ENCODE data around the gene MCC.

MCC gene

DNA sequence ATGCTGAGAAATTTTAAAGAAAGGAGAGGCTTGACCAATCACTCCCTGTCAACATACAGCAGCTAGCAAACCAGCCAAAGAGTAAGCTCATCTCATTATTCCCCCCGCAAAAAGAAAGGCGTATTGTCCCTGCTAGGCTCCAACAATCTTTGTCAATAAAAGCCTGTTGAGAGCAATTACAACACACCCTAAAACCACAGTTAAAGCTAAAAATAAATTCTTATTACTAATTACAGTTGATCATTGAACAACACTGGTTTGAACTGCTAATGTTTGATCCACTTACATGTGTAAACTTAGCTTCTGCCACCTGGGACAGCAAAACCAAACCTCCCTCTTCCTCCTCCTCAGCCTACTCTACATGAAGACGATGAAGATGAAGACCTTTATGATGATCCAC lies 204.7 kb downstream of the MCC start:
- no peaks in the 10 kb centered on the region for H3K4me1 ChIP-seq (ENCODE audit: insufficient read depth, insufficient read length)
- H3K36me3 ChIP-seq (ENCODE audit: insufficient read depth, insufficient read length, low read length): peaks cover 1% of the 10 kb centered on the region
- H3K4me3 ChIP-seq (ENCODE audit: insufficient read length, low read depth): no peak overlapping the region
- no peak for TF ChIP-seq YY1 (IDR thresholded peaks at IDR 0.05; ENCODE audit: insufficient read depth, insufficient read length)
- TF ChIP-seq SUZ12 (IDR thresholded peaks at IDR 0.05; ENCODE audit: extremely low read depth, insufficient read depth, insufficient read length): no peak
- no peak for TF ChIP-seq ZNF274 (IDR thresholded peaks at IDR 0.05; ENCODE audit: low read depth, low read length)
- H3K9me3 ChIP-seq (ENCODE audit: insufficient read depth, low read length): no peaks in the 10 kb centered on the region; the same call in 1 of the 2 replicates
- H3K27me3 ChIP-seq (ENCODE audit: insufficient read depth, insufficient read length): no peaks in the 10 kb centered on the region
- no peak for DNase-seq (ENCODE audit: low read depth, low spot score)
- no peak overlapping the region for H3K9ac ChIP-seq (ENCODE audit: insufficient read length, low read depth)

DNA sequence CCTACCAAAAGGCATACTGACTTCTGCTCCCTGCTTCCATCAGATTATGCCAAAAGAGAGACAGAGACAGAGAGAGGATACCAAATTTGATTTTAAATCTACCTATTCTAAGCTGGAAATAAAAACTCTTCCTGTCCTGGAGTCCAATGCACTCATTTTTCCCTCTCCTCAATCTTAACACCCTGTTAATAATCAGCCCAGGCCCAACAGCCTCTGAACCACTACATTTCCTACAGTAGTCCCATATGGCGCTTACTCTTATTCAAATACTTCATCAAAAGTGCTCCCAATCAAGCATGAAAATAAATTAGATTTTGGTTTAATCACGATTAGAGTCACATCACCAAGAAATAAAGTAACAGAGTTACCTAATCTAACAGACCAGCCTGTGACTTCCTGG lies 205.8 kb downstream of the MCC start:
- Histone ChIP-seq H3K4me3 (ENCODE audit: insufficient read length, low read depth) (no peak overlapping the region), H3K4me1 (ENCODE audit: insufficient read depth, insufficient read length) (no peaks in the 10 kb centered on the region), H3K9ac (ENCODE audit: insufficient read length, low read depth) (no peak overlapping the region), H3K27me3 (ENCODE audit: insufficient read depth, insufficient read length) (no peaks in the 10 kb centered on the region), H3K9me3 (ENCODE audit: insufficient read depth, low read length) (no peaks in the 10 kb centered on the region), H3K36me3 (ENCODE audit: insufficient read depth, insufficient read length, low read length) (no peaks in the 10 kb centered on the region)
- DNase-seq (ENCODE audit: low read depth, low spot score): no peak
- TF ChIP-seq YY1 (IDR thresholded peaks at IDR 0.05; ENCODE audit: insufficient read depth, insufficient read length): no peak
- TF ChIP-seq ZNF274 (IDR thresholded peaks at IDR 0.05; ENCODE audit: low read depth, low read length): no peak
- TF ChIP-seq SUZ12 (IDR thresholded peaks at IDR 0.05; ENCODE audit: extremely low read depth, insufficient read depth, insufficient read length): no peak

DNA sequence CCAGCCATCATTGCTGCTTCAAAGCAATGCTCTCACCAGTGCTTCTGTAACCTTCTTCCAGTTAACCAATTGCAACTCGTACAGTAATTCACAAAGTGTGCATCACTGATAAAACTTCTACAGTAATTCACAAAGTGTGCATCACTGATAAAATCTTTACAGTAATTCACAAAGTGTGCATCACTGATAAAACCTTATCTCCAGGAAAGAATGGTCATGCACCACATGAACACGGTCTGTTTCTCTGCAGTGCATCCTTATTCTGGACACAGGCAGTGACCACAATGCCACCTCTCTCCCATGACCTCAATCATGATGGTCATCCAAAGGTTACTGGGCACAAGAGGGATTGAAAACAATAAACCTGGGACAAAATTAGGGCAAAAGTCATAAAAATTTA lies 207.1 kb downstream of the MCC start:
- H3K27me3 ChIP-seq (ENCODE audit: insufficient read depth, insufficient read length): no peaks in the 10 kb centered on the region
- TF ChIP-seq ZNF274 (IDR thresholded peaks at IDR 0.05; ENCODE audit: low read depth, low read length) (no peak), YY1 (IDR thresholded peaks at IDR 0.05; ENCODE audit: insufficient read depth, insufficient read length) (no peak), SUZ12 (IDR thresholded peaks at IDR 0.05; ENCODE audit: extremely low read depth, insufficient read depth, insufficient read length) (no peak)
- no peaks in the 10 kb centered on the region for H3K36me3 ChIP-seq (ENCODE audit: insufficient read depth, insufficient read length, low read length)
- H3K9ac ChIP-seq (ENCODE audit: insufficient read length, low read depth): no peak overlapping the region
- no peak overlapping the region for H3K4me3 ChIP-seq (ENCODE audit: insufficient read length, low read depth)
- DNase-seq (ENCODE audit: low read depth, low spot score): no peak
- no peaks in the 10 kb centered on the region for H3K9me3 ChIP-seq (ENCODE audit: insufficient read depth, low read length)
- no peaks in the 10 kb centered on the region for H3K4me1 ChIP-seq (ENCODE audit: insufficient read depth, insufficient read length)

DNA sequence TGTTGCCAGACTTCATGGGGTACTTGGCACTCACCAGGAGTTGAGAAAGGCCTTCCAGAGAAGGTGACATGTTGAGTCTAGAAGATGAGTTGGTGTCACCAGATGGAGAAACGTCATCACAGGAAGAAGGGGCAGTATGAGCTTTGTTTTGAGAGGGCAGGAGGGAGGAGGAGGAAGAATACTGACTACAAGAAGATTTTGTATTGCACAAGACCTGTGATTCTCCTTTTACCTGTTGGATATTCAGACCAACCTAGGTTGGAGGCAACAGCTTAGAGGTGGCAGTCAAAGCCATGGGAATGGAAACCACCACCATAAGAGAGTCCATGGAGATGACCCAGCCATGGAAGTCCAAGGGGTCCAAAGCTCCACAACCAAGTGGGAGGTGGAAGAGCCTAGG lies 207.7 kb downstream of the MCC start:
- no peaks in the 10 kb centered on the region for H3K27me3 ChIP-seq (ENCODE audit: insufficient read depth, insufficient read length)
- no peaks in the 10 kb centered on the region for H3K4me1 ChIP-seq (ENCODE audit: insufficient read depth, insufficient read length)
- TF ChIP-seq ZNF274 (IDR thresholded peaks at IDR 0.05; ENCODE audit: low read depth, low read length) (no peak), SUZ12 (IDR thresholded peaks at IDR 0.05; ENCODE audit: extremely low read depth, insufficient read depth, insufficient read length) (no peak), YY1 (IDR thresholded peaks at IDR 0.05; ENCODE audit: insufficient read depth, insufficient read length) (no peak)
- H3K9ac ChIP-seq (ENCODE audit: insufficient read length, low read depth): no peak overlapping the region
- no peaks in the 10 kb centered on the region for H3K9me3 ChIP-seq (ENCODE audit: insufficient read depth, low read length)
- H3K4me3 ChIP-seq (ENCODE audit: insufficient read length, low read depth): no peak overlapping the region
- no peaks in the 10 kb centered on the region for H3K36me3 ChIP-seq (ENCODE audit: insufficient read depth, insufficient read length, low read length)
- no peak for DNase-seq (ENCODE audit: low read depth, low spot score)

DNA sequence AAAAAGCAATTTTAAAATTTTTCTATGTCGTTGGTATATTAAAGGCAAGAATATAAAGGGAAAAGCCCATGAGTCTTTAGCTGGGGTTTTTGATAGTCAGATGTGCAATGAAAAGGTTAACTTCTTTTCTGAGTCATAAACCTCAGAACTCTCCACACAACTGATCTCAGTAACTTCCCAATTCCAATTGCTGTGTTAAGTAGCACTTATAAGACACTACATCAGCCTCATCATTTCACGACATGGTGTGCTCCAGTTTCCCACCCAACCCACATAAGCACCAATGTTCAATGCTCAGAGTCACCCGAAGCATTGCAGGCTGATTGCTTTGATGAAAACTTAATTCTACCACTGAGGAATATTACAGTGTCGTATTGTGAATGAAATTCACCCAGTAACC lies 209.3 kb downstream of the MCC start:
- Histone ChIP-seq H3K9me3 (ENCODE audit: insufficient read depth, low read length) (no peaks in the 10 kb centered on the region), H3K27me3 (ENCODE audit: insufficient read depth, insufficient read length) (no peaks in the 10 kb centered on the region), H3K36me3 (ENCODE audit: insufficient read depth, insufficient read length, low read length) (no peaks in the 10 kb centered on the region), H3K4me1 (ENCODE audit: insufficient read depth, insufficient read length) (no peaks in the 10 kb centered on the region), H3K4me3 (ENCODE audit: insufficient read length, low read depth) (no peak overlapping the region), H3K9ac (ENCODE audit: insufficient read length, low read depth) (no peak overlapping the region)
- TF ChIP-seq ZNF274 (IDR thresholded peaks at IDR 0.05; ENCODE audit: low read depth, low read length) (no peak), YY1 (IDR thresholded peaks at IDR 0.05; ENCODE audit: insufficient read depth, insufficient read length) (no peak), SUZ12 (IDR thresholded peaks at IDR 0.05; ENCODE audit: extremely low read depth, insufficient read depth, insufficient read length) (no peak)
- DNase-seq (ENCODE audit: low read depth, low spot score): no peak

DNA sequence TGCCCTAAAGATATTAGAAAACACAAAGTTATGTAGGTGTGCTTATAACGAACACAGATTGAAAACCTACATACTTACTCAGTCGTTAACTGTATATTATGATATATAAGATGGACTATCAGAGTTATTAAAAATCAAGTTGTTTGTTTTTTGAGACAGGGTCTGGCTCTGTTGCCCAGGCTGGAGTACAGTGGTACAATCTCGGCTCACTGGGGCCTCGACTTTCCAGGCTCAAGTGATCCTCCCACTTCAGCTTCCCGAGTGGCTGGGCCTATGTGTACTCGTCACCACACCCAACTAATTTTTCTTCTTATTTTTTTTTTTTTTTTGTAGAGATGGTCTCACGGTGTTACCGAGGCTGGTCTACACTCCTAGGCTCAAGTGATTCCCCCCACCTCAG lies 211.8 kb downstream of the MCC start:
- DNase-seq (ENCODE audit: low read depth, low spot score): no peak
- H3K9ac ChIP-seq (ENCODE audit: insufficient read length, low read depth): no peak overlapping the region
- no peak for TF ChIP-seq SUZ12 (IDR thresholded peaks at IDR 0.05; ENCODE audit: extremely low read depth, insufficient read depth, insufficient read length)
- no peak for TF ChIP-seq YY1 (IDR thresholded peaks at IDR 0.05; ENCODE audit: insufficient read depth, insufficient read length)
- no peak for TF ChIP-seq ZNF274 (IDR thresholded peaks at IDR 0.05; ENCODE audit: low read depth, low read length)

DNA sequence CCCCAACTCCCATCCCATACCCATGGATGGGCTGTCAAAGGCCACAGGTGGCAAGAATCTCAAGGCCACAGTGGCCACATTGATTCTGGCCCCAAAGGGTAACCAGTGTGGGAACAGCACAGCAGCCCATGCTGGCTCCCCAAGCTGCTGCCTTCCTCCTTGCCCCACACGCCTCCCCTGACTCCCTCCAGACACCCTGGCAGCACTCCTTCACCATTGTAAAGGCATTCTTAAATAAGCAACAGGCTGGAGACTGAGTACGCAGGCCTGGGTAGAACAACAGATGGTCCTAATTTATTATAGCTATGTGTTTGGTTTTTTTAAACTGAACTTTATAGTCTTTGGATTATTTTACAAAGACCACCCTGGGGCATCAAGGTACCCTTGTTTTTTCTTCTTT lies 212.3 kb downstream of the MCC start:
- H3K4me1 ChIP-seq (ENCODE audit: insufficient read depth, insufficient read length): peaks cover 4% of the 10 kb centered on the region
- no peaks in the 10 kb centered on the region for H3K36me3 ChIP-seq (ENCODE audit: insufficient read depth, insufficient read length, low read length)
- H3K27me3 ChIP-seq (ENCODE audit: insufficient read depth, insufficient read length): no peaks in the 10 kb centered on the region
- H3K4me3 ChIP-seq (ENCODE audit: insufficient read length, low read depth): no peak overlapping the region
- no peaks in the 10 kb centered on the region for H3K9me3 ChIP-seq (ENCODE audit: insufficient read depth, low read length)
- no peak for DNase-seq (ENCODE audit: low read depth, low spot score)
- H3K9ac ChIP-seq (ENCODE audit: insufficient read length, low read depth): peak overlapping the region; percentile 9
- TF ChIP-seq SUZ12 (IDR thresholded peaks at IDR 0.05; ENCODE audit: extremely low read depth, insufficient read depth, insufficient read length): no peak
- TF ChIP-seq ZNF274 (IDR thresholded peaks at IDR 0.05; ENCODE audit: low read depth, low read length): no peak

More for the DNA sequence above, 211.8 kb downstream of the MCC start:
- no peaks in the 10 kb centered on the region for H3K36me3 ChIP-seq (ENCODE audit: insufficient read depth, insufficient read length, low read length)
- no peak overlapping the region for H3K4me3 ChIP-seq (ENCODE audit: insufficient read length, low read depth)
- H3K27me3 ChIP-seq (ENCODE audit: insufficient read depth, insufficient read length): no peaks in the 10 kb centered on the region
- no peaks in the 10 kb centered on the region for H3K9me3 ChIP-seq (ENCODE audit: insufficient read depth, low read length)
- peaks cover 3% of the 10 kb centered on the region for H3K4me1 ChIP-seq (ENCODE audit: insufficient read depth, insufficient read length)
